Epithelial cell of proximal tubule (primary cell): ENCODE results near the gene CACNA1A. TPM values are rescaled to one million over a fixed set of nuclear protein-coding genes. Genes with fewer than 3 reads are reported as not detected.

Source experiments
- DNase-seq: peaks from one replicate; pipeline ENCODE4 v3.0.0-alpha.2; 2011; ENCODE audit warnings: low read depth
- H3K4me3 ChIP-seq: 2 replicates; pipeline ENCODE4 v1.5.1; 2011; ENCODE audit warnings: low read depth, mild to moderate bottlenecking, low read length
- total RNA-seq: library from RNA; depleted of rRNA; stranded (reverse); fragments of >200 nt; gene quantifications from 2 replicates; pipeline ENCODE4 v1.2.3, GENCODE V29; 2015
- TF ChIP-seq, protein P1 (sequence below): conservative IDR thresholded peaks from 2 replicates; pipeline ENCODE4 v1.5.1; 2012; ENCODE audit warnings: low read depth, mild to moderate bottlenecking, low read length

Gene CACNA1A
- total RNA-seq, 1 donor from 2014 or later: 0.98 TPM

GRCh38 chr19:13398780-13399726, 107.2 kb downstream of the CACNA1A start:
- DNase-seq: peak; percentile 89
- H3K4me3 ChIP-seq: peak overlapping the region; percentile 10
- TF ChIP-seq, protein P1, sequence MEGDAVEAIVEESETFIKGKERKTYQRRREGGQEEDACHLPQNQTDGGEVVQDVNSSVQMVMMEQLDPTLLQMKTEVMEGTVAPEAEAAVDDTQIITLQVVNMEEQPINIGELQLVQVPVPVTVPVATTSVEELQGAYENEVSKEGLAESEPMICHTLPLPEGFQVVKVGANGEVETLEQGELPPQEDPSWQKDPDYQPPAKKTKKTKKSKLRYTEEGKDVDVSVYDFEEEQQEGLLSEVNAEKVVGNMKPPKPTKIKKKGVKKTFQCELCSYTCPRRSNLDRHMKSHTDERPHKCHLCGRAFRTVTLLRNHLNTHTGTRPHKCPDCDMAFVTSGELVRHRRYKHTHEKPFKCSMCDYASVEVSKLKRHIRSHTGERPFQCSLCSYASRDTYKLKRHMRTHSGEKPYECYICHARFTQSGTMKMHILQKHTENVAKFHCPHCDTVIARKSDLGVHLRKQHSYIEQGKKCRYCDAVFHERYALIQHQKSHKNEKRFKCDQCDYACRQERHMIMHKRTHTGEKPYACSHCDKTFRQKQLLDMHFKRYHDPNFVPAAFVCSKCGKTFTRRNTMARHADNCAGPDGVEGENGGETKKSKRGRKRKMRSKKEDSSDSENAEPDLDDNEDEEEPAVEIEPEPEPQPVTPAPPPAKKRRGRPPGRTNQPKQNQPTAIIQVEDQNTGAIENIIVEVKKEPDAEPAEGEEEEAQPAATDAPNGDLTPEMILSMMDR: no peak

GRCh38 chr19:13398182-13398581, 108.1 kb downstream of the CACNA1A start:
- TF ChIP-seq, protein P1: no peak
- DNase-seq: no peak
- H3K4me3 ChIP-seq: no peak overlapping the region

- TF ChIP-seq, protein P1: no peak
- no peak overlapping the region for H3K4me3 ChIP-seq
- peak; percentile 63 for DNase-seq
These were observed 109.8 kb downstream of the CACNA1A start for GRCh38 chr19:13396250-13397080.

DNA sequence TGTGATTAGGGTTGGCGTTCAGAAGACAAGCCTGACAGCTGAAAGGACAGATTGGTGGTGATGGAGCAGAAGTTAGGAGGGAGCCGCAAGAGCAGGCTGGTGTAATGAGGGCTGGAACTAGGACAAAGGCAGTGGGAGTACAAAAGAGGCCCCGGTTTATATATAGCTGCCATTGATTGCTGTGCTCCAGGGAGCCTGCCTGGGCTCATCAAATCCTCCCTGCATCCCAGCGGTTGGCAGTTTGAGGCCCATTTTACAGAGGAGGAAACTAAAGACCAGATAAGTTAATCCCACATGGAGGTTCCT, 123.7 kb downstream of the CACNA1A start:
- DNase-seq: no peak
- H3K4me3 ChIP-seq: no peak overlapping the region
- TF ChIP-seq, protein P1: no peak

DNA sequence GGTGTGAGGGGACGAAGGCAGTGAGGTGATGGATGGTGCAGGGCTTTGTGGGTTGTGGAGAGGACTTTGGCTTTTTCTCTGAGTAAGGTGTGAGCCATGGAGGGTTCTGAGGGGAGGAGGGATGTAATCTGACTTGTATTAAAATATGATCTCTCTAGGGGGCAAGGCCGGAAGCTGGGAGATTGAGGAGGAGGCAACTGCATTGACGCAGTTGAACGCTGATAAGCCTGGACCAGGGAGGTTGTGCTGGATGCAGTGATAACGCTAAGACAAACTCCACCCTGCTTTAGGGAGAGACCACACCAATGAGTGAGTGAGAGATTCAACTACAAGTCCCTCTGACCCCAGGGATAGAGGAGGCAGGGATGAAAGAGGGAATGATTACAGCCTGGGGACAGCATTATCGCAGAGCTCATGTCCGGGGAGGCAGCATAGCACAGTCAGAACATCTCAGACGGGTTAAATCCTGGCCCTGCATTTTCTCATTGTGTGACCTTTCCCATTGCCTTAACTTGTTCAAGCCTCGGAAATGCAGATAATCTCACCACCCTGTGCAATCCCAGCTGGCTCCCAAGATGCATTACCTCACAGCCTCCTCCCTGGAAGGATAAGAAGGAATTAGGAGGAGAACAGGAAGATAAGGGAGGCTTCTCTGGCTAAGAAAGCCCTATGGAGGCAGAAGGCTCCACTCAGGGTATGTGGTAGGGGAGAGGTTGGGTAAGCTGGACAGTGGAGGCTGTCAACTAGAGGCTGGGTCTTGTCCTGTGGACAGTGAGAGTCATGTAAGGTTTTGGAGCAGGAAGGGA, 124.2 kb downstream of the CACNA1A start:
- H3K4me3 ChIP-seq: no peak overlapping the region
- no peak for DNase-seq
- TF ChIP-seq, protein P1: no peak

DNA sequence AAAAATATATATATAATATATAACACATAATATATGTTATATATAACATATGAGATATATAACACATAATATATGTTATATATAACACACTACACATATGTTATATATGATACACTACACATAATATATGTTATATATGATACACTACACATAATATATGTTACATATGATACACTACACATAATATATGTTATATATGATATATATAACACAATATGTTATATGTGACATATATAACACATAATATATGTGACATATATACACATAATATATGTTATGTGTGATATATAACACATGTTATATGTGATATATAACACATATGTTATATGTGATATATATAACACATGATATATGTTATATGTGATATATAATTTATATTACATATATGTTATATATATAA, 129.7 kb downstream of the CACNA1A start:
- no peak for DNase-seq
- TF ChIP-seq, protein P1: no peak
- H3K4me3 ChIP-seq: no peak overlapping the region
